GM12801 (cell line): ENCODE data around the gene KCNMA1.

Experiments used
- TF ChIP-seq, protein P1 (sequence below): IDR thresholded peaks from one replicate; pipeline ENCODE4 v1.5.1; 2011; ENCODE audit warnings: control low read depth; ENCODE audit not compliant: insufficient read length; ENCODE audit errors: extremely low read depth

KCNMA1 gene

DNA sequence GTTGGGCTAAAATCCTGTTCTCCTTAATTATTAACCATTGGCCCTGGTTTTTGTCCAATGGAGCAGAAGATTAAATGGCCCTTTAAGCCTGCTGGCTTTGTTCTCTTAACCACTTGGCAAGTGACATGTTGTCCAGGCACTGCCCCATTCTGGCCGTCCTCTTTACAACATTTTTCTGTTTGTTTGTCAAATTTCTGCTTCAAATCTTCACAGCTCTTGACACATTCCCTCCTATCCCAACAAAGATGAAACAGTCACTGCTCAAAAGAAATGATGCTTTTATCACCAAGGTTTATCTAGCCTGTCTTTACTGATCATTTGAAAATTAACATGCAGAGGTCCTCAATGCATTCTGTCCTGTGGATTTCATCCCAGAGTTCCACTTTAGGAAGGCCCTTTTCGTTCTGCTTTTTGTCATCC is 700.4 kb downstream of the KCNMA1 start:
- TF ChIP-seq, protein P1, sequence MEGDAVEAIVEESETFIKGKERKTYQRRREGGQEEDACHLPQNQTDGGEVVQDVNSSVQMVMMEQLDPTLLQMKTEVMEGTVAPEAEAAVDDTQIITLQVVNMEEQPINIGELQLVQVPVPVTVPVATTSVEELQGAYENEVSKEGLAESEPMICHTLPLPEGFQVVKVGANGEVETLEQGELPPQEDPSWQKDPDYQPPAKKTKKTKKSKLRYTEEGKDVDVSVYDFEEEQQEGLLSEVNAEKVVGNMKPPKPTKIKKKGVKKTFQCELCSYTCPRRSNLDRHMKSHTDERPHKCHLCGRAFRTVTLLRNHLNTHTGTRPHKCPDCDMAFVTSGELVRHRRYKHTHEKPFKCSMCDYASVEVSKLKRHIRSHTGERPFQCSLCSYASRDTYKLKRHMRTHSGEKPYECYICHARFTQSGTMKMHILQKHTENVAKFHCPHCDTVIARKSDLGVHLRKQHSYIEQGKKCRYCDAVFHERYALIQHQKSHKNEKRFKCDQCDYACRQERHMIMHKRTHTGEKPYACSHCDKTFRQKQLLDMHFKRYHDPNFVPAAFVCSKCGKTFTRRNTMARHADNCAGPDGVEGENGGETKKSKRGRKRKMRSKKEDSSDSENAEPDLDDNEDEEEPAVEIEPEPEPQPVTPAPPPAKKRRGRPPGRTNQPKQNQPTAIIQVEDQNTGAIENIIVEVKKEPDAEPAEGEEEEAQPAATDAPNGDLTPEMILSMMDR: no peak

DNA sequence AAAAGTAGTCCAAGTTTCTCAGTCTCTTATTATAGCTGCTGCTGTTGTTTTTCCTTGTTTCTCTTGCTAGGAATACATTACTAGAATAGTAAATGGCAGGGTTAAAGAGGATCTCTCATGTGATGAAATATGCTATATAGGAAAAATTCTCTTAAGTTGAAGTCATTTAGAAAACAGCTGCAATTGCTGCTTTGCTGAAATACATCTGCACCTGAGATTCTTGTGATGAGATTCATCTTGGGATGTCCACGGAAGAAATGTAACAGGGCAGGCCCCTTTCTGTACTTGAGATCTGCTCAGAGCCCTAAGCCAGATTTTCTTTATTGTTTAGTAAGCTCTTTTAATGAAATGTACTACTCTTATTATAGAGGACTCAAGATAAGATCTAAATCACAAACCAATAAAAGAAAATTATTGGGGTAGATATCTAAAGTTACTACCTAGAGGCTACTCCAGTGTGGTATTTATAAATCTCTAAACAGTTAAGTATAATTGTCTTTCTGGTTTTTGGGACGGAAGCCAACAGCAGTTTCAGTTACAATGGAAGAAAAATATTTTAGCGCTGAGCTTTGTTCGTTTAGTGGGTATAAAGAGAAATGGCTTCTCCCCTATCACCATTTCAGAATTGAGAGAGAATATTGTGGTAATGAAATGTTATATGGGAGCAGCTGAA is 701.5 kb downstream of the KCNMA1 start:
- TF ChIP-seq, protein P1: no peak

DNA sequence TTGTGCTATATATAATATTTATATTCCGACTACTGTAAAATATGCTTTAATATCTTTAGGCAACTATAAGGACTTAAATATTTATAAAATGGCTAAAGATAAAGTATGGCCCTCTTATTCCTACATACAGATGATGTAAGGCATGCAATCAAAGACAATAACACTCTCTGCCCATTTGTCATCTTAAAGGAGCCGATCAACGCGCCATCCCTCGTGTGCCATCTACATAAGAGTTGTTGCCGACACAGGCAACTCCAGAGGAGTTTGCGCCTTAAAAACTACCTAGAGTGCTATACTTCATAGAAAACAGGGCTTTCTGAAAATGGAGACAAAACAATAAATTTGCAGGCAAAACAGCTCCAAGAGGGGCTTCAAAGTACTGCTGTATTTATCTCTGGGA is 709.0 kb downstream of the KCNMA1 start:
- TF ChIP-seq, protein P1: no peak

DNA sequence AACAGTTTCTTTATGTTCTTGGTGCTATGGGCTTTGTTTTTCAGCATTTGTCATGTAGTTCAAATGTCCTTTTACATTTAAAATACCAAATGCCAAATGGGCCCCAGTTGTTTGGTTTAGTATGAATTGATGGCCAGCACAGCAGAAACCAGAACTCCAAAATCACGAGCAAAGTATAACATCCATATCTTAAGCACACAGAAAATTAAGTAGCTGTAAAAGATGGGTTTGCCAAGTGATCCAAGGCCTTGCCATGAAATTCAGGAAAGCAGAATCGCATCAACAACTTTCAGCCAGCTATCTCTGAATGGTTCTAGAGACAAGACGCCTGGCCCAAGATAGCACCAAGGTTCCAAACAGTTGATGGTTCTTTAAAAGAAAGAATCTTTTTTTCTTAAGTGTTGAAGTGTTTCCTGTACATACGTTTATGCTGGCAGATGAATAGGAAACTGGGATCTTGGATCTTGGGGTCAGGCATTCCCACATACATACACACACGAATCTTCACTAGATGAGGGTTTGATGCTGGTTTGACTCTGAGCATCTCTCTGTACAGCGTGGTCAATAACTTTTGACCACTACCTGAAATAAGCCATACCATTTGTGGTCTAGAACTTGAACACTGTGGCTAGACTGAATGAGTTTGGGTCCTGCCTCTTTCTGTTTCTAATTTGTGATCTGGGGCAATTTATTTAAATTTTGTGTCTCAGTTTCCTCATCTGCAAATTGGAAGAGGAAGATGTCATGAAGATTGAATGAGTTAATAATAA is 711.8 kb downstream of the KCNMA1 start:
- TF ChIP-seq, protein P1: no peak

DNA sequence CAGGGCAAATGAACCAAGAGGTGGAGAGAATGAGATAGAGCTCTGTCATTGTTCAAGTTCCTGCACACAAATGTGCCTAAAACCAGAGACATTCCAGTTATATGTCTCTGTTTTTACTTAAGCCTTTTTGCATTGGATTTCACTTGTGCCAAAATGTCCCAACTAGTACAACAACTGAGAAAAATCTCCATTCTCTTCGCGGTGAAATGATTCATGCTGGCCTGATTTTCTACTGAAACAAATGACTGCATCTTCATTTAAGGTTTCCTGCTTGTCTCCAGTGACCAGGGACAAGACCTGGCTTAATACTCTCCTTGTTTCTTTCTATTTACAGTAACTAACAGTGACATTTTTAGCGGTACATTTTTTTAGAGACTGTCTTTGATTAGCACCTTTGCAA is 714.9 kb downstream of the KCNMA1 start:
- TF ChIP-seq, protein P1: no peak

DNA sequence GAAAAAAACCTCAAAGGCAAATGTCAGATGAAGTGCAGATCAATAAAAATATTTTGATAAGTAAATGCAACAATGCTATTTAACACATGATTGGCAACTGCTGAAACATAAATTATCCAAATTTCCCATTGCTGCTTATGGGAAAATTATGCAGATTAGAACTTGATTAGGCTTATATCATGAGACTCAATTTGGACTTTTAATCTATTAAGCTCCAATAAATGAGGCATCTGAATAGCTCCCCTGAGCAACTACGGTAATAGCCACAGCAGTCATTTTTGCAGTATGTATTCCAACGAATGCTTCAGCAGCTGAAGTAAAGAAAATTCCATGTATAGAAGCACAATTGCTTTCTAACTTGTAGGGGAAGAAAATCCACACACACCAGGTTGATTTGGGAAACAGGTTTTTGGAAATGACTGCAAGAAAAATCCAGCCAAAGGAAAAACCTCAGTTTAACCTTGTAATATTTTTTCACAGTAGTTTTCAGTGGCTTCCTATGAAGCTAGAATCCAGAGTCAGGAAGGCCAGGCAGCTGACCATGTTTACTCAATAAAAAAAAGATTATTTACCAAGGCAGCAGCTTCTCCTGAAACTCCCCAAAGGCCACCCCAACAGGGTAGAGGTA is 716.1 kb downstream of the KCNMA1 start:
- TF ChIP-seq, protein P1: no peak

DNA sequence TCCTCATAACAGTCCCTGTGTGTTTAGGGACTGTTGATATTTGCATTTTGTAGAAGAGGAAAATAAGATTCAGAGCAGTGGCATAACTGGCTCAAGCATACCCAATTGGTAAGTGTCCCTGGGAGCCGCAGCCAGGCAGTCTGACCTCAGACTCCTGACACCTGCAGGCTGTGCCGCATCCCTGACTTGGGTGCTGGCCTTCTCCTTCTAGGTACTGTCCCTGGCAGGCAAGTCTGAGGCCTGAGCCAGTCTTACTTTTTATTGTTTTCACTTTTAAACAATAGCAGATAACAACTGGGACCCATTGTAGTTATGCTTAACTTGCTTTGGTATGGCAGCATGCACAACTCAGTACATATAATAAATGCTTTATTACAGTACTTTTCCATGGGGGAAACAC is 717.0 kb downstream of the KCNMA1 start:
- TF ChIP-seq, protein P1: no peak
